ENCODE data around the gene JAK1. TPM values are rescaled to one million over a fixed set of nuclear protein-coding genes. Genes with fewer than 3 reads are reported as not detected.
"Not testable (repeated sequence)": the region's sequence is repeated elsewhere in the genome, so short reads cannot be mapped to it uniquely, and the experiment has no call there.

The JAK1 gene
- 332 and 463 TPM in 2 replicates for total RNA-seq

GRCh38 chr1:64966158-64966971 is at the start of gene JAK1:
Gene JAK1 (minus strand): TSS chr1:64966549. CDS start chr1:64886264, 80,285 bp downstream.
- DNase-seq (ENCODE audit: extremely low read depth, low read depth, low spot score) = no peak

GRCh38 chr1:65014321-65014720 is 48.0 kb upstream of the JAK1 start:
- no peak for DNase-seq (ENCODE audit: extremely low read depth, low read depth, low spot score)

- no peak for DNase-seq (ENCODE audit: extremely low read depth, low read depth, low spot score)
Measured at GRCh38 chr1:65011983-65012382, 45.6 kb upstream of the JAK1 start.

DNA sequence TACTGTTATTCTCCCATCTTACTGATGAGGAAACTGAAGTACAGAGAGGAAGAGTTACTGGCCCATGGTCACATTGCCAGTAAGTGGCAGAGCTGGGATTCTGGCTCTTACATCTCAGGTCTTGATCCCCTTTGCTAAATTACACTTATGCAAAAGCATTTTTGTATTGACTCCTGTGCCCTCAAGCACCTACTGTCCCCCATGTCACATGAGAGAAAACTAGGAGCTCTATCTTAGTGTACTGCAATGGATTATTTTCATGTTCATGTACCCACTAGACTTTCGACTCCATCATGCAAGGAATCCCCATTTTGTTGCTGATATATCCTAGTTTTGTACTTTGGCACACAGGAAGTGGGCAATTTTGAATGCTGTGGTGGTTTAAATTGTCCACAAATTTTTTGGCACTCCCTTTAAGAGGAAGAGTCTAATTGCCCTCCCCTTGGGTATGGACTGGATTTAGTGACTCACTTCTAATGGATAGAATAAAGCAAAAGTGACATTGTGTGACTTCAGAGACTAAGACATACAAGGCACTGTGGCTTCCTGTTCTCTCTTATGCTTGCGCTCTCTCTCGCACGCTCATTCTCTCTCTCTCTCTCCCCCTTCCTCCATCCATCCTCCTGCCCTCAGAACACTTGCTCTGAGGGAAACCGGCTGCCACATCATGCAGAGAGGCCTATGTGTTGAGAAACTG is 43.5 kb upstream of the JAK1 start:
- no peak for DNase-seq (ENCODE audit: extremely low read depth, low read depth, low spot score)

GRCh38 chr1:65009176-65009575 is 42.8 kb upstream of the JAK1 start:
- DNase-seq (ENCODE audit: extremely low read depth, low read depth, low spot score) = no peak

GRCh38 chr1:65006806-65007205 is 40.5 kb upstream of the JAK1 start:
- no peak for DNase-seq (ENCODE audit: extremely low read depth, low read depth, low spot score)

- no peak for DNase-seq (ENCODE audit: extremely low read depth, low read depth, low spot score)
Measured at GRCh38 chr1:65003316-65003664, 36.9 kb upstream of the JAK1 start.

DNA sequence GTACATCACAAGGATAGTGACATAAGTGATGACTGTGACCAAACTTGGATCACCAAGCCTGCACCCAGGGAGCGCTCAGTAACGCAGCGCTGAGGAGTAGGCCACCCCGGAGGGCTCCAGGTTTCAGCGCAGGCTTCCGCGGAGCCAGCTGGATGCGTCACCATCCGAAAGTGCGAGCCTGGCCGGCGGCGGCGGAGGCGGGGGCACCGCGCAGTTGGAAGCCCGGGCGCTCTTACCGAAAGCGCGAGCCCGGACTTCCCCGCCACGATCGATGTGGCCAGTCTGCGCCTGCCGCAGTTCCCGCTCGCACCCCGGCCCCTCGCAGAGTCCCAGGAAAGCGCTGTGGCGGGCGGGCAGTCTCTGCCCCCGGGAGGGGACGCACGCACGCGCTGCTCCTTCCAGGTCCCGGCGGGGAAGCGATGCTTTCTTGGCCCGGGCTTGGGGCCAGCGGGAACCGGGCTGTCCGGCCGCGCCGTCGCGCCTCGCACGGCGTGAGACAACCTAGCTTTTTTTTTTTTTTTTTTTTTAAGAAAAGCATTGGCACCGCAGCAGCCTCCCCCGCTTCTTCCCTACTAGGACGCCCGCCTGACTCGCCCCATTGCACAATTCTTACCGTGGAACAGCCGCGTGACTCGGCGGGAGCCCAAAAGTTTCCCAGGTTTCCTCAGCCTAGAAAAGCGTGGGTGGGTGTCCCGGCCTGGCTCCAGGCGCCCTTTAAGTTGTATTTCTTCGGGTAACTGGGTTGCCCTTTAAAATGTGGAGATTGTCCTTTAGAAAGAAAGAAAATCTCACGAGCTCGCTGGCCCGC is 36.4 kb upstream of the JAK1 start:
- DNase-seq (ENCODE audit: extremely low read depth, low read depth, low spot score) = no peak

DNA sequence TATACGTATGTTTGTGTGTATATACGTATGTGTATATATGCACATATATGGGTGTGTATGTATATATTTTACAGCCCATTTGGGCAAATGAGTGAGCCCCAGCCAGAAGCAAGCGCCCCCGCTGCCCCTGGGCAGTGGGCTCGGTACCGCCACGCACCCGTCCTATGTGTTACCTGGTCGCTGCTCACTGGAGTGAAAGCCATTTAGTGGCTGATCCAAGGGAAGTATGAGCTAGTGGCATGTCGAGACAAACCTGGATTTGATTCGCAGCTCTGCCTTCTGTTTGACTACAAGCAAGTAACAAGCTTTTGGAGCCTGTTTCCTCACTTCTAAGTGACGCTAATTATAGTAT is 35.8 kb upstream of the JAK1 start:
- DNase-seq (ENCODE audit: extremely low read depth, low read depth, low spot score) = no peak

DNA sequence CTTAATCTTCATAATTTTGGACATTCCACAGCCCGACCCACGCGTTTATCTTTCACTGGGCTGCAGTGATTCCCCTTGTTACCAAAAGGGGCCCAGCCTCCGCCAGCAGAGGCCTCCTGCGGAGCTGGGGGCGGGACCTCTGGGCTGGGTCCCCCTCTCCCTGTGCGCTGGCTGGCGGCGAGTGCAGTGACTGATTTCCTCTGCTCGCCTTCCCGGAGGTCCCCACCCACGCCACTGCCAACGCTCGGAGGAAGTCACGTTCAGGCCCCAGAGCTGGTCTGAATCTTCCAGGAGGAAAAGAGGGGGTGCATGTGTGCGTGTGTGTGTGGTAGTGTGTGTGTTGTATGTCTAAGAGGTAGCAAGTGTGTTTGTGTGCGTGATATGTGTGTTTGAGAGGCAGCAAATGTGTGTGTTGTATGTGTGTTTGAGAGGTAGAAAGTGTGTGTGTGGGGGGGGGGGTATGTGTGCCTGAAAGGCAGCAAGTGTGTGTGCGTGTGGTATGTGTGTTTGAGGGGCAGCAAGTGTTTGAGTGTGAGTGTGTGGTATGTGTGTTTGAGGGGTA is 35.0 kb upstream of the JAK1 start:
- DNase-seq (ENCODE audit: extremely low read depth, low read depth, low spot score) = no peak

GRCh38 chr1:64998425-64998948 is 32.1 kb upstream of the JAK1 start:
- not testable (repeated sequence) for DNase-seq (ENCODE audit: extremely low read depth, low read depth, low spot score)

DNA sequence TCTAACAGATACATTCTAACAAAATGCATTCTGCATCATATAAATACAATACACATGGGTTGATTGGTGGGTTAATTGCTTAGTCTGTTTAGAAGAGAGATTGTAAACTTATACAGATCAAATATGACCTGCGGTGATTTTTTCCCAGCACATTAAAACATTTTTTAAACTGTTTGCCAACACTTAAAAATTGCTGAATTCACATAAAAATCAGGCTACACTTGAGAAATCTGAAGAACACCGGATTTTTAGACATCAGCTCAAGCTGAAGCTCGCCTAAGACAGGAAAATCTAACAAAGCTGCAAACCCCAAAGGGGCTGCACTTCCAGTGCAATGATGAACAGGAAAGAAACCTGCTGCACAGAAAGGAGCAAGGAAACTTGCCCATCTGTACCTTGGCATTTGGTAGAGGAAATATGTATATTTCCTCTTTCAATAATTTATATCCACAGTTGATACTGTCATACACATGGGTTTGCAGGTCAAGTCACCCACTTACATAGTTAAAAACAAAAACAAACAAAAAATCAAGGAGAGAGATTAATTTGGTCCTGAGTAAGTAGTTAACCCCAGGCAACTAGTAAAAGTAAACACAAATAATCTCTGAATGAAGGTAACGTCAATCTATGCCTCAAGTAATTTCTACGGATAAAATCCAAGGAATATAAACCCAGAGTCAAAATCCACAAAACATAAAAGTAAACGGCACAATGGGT is 30.4 kb upstream of the JAK1 start:
- no peak for DNase-seq (ENCODE audit: extremely low read depth, low read depth, low spot score)

DNA sequence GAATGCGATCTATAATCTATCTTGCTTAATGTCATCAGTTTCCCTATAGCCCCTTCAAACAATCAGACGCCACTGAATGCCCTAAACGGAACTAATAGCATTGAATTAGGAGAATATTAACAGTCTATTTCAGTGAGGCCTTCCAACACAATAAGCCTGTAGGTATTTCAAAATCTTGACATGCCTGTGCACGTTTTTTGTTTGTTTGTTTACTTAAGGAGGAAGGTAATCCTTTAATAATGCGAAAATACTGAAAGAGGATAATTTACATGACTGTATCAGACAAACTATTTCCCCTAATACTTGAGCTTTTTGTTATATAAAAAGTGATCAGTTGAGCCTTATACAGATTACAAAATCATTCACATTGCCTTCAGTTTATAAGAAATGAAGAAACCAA is 29.0 kb upstream of the JAK1 start:
- DNase-seq (ENCODE audit: extremely low read depth, low read depth, low spot score) = no peak

- no peak for DNase-seq (ENCODE audit: extremely low read depth, low read depth, low spot score)
Measured at GRCh38 chr1:64986903-64987871, 20.8 kb upstream of the JAK1 start.

DNA sequence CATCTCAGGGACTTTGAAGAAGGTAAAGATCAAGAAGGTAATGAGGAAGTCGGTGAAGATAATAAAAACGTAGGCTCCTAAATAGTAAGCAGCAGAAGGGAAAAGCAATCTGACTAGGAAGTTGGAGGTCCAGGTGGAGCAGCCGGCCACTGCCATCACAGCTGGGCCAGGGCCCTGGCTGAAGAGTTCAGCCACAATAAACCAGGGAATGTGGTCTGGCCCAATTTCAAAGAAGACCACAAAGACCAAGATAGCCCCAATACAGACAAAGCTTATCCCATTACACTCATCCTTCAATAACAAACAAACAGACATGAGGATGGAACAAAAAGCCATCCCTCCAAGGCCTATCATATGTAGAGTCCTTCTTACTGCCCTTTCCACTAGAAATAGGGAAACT is 18.4 kb upstream of the JAK1 start:
- no peak for DNase-seq (ENCODE audit: extremely low read depth, low read depth, low spot score)

- no peak for DNase-seq (ENCODE audit: extremely low read depth, low read depth, low spot score)
Measured at GRCh38 chr1:64984106-64984505, 17.8 kb upstream of the JAK1 start.

- no peak for DNase-seq (ENCODE audit: extremely low read depth, low read depth, low spot score)
Measured at GRCh38 chr1:64983110-64983509, 16.8 kb upstream of the JAK1 start.

GRCh38 chr1:64981601-64982533 is 15.5 kb upstream of the JAK1 start:
- no peak for DNase-seq (ENCODE audit: extremely low read depth, low read depth, low spot score)
